Activated B cell treated with CpG ODN at 0.5 μM for 24 hours (primary cell): Measurements from ENCODE around the gene TBC1D30. TPM values are rescaled to one million over a fixed set of nuclear protein-coding genes. Genes with fewer than 3 reads are reported as not detected.

ENCODE experiments used
- ATAC-seq: fragments of 200-7000 bp; cut with Tn5 transposase; one replicate; pipeline ENCODE4 v1.10.0; 2021; ENCODE audit warnings: low read depth, mild to moderate bottlenecking, moderate library complexity
- CTCF ChIA-PET: fragments of 350-600 bp; sonication (Branson Sonifier 250); formaldehyde crosslinking; loops from one replicate; lab custom pipeline; 2021; ENCODE audit warnings: antibody characterized with exemption; lab: Charles Lee
- POLR2A ChIA-PET: fragments of 350-600 bp; sonication (Branson Sonifier 250); formaldehyde crosslinking; loops from one replicate; lab custom pipeline; 2021; ENCODE audit warnings: antibody characterized with exemption; lab: Charles Lee
- DNase-seq: peaks from one replicate; pipeline ENCODE4 v3.0.0; 2022
- H3K27ac Mint-ChIP-seq: one replicate; pipeline ENCODE4 v1.8.0; 2020; ENCODE audit warnings: mixed read lengths
- H3K27me3 Mint-ChIP-seq: one replicate; pipeline ENCODE4 v1.8.0; 2021; ENCODE audit warnings: mixed read lengths
- H3K36me3 Mint-ChIP-seq: one replicate; pipeline ENCODE4 v1.8.0; 2021; ENCODE audit warnings: low read depth, mixed read lengths
- H3K4me1 Mint-ChIP-seq: one replicate; pipeline ENCODE4 v1.8.0; 2021; ENCODE audit warnings: mixed read lengths
- H3K4me3 Mint-ChIP-seq: one replicate; pipeline ENCODE4 v1.8.0; 2020; ENCODE audit warnings: mild to moderate bottlenecking, mixed read lengths
- H3K9me3 Mint-ChIP-seq: one replicate; pipeline ENCODE4 v1.8.0; 2020; ENCODE audit warnings: mixed read lengths
- intact Hi-C: fragments of 100-400 bp; cut with micrococcal nuclease; formaldehyde crosslinking; loops from one replicate; pipeline ENCODE4 v1.15.1; 2024
- total RNA-seq: library from RNA; stranded (reverse); gene quantifications from 2 replicates; pipeline ENCODE4 v1.2.3, GENCODE V29; 2022
- TF ChIP-seq, protein P1 (sequence below): fragments of 200-600 bp; IDR thresholded peaks from one replicate; pipeline ENCODE4 v1.8.0; 2022; ENCODE audit warnings: antibody characterized with exemption, mild to moderate bottlenecking

The TBC1D30 gene
- total RNA-seq, 1 donor from 2014 or later = 0.13 TPM

DNA sequence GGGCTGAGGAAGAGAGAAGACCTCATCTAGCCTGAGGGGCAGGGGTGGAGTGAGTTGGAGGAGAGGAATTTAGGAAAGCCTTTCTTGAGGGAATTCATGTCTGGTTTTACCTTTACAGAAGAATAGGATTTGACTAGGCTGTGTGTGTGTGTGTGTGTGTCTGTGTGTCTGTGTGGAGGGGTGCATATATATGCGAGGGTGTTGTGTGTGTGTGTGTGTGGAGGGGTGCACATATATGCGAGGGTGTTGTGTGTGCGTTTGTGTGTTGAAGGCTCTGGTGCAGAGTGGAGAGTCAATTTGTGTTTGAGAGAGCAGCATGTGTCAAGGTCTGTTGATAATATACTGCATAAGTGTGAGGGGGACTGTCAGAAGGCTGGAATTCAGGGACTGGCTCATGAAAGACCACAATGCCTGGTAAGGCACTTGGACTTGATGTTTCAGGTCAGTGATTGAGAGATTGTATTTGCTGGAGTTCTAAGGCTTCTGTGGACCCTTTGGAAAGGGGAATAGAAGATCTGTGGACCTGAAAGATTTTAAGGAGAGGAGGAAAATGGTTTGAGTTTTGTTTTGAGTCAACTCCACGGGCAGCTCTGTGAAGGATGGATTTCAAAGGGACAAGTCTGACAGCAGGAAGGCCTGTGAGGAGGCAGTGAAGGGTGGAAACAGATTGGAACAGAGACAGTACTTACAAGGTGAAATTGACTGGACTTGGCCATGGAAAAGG is 34.6 kb downstream of the TBC1D30 start:
- DNase-seq (no peak), ATAC-seq (no peak)
- Mint-ChIP-seq H3K4me1 (no peaks in the 10 kb centered on the region), H3K27ac (no peak overlapping the region), H3K36me3 (no peaks in the 10 kb centered on the region), H3K9me3 (no peaks in the 10 kb centered on the region), H3K27me3 (peaks cover 19% of the 10 kb centered on the region), H3K4me3 (no peak overlapping the region)
- CTCF ChIA-PET = no interaction called here
- intact Hi-C loops = no loop called here
- POLR2A ChIA-PET = no interaction called here
- TF ChIP-seq, protein P1, sequence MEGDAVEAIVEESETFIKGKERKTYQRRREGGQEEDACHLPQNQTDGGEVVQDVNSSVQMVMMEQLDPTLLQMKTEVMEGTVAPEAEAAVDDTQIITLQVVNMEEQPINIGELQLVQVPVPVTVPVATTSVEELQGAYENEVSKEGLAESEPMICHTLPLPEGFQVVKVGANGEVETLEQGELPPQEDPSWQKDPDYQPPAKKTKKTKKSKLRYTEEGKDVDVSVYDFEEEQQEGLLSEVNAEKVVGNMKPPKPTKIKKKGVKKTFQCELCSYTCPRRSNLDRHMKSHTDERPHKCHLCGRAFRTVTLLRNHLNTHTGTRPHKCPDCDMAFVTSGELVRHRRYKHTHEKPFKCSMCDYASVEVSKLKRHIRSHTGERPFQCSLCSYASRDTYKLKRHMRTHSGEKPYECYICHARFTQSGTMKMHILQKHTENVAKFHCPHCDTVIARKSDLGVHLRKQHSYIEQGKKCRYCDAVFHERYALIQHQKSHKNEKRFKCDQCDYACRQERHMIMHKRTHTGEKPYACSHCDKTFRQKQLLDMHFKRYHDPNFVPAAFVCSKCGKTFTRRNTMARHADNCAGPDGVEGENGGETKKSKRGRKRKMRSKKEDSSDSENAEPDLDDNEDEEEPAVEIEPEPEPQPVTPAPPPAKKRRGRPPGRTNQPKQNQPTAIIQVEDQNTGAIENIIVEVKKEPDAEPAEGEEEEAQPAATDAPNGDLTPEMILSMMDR = no peak

DNA sequence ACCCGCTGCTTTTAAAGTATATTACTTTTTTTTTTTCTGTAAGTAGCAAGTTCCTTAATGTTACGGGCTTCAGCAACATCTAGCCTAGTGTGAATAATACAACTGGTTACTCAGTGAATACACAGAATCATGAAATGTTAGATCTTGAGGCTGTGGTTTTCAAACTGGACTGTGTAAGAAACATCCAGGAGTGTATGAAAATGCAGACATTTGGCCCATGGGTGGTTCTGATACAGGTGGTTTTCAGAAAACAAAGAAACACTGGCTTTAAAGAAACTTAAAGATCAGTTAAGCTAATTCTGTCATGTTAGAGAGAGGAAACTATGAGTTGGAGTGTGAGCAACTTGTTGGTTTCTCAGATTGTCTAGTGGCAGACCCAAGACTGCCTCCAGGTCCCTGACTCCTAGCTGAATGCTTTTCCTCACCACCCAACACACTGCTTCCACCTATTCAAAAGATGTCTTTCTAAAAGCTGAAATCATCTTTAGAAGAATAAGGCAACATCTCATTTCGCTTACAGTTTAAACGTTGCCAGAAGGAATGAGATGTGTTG is 36.1 kb downstream of the TBC1D30 start:
- no peaks in the 10 kb centered on the region for H3K9me3 Mint-ChIP-seq

DNA sequence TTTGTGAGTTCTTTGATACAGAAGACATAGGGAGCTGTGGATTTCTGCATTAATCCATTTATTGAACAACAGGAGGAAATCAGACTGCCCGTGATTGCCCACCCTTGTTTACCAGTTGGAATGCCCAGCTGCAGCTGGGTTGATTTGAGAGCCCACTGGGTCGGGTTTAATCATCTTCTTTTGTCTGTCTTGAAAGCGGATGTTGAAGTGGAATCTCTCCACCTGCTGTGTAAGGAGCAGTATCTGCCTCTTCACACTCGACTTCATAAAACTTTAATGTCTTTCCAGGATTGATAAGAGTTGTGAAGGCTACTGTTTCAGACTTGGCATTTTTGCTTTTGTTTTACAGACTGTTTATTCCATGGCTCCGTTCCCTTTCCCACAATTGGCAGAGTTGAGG is 39.9 kb downstream of the TBC1D30 start:
- DNase-seq = no peak
- no peak overlapping the region for H3K27ac Mint-ChIP-seq
- peaks cover 2% of the 10 kb centered on the region for H3K27me3 Mint-ChIP-seq
- no peaks in the 10 kb centered on the region for H3K36me3 Mint-ChIP-seq
- no peak for ATAC-seq
- TF ChIP-seq, protein P1 = no peak
- H3K9me3 Mint-ChIP-seq = no peaks in the 10 kb centered on the region
- intact Hi-C loops = no loop called here
- ChIA-PET POLR2A (no interaction called here), CTCF (no interaction called here)
- H3K4me1 Mint-ChIP-seq = no peaks in the 10 kb centered on the region
- no peak overlapping the region for H3K4me3 Mint-ChIP-seq

More for the DNA sequence above, 36.1 kb downstream of the TBC1D30 start:
- no peak overlapping the region for H3K27ac Mint-ChIP-seq
- no peak overlapping the region for H3K4me3 Mint-ChIP-seq
- POLR2A ChIA-PET = no interaction called here
- ATAC-seq (no peak), DNase-seq (no peak)
- TF ChIP-seq, protein P1 = no peak
- intact Hi-C loops = no loop called here
- peaks cover 10% of the 10 kb centered on the region for H3K27me3 Mint-ChIP-seq
- CTCF ChIA-PET = no interaction called here
- no peaks in the 10 kb centered on the region for H3K4me1 Mint-ChIP-seq
- no peaks in the 10 kb centered on the region for H3K36me3 Mint-ChIP-seq

DNA sequence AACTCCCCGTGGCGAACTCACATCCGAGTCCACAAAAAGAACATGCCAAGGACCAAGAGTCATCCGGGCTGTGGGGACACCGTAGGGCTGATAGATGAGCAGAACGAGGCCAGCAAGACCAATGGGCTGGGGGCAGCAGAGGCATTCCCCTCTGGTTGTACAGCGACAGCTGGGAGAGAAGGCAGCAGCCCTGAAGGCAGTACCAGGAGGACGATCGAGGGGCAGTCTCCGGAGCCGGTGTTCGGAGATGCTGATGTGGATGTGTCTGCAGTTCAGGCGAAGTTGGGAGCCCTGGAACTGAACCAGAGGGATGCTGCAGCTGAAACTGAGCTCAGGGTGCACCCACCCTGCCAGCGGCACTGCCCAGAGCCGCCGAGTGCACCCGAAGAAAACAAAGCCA is 50.7 kb downstream of the TBC1D30 start:
- no peak overlapping the region for H3K4me3 Mint-ChIP-seq
- no peaks in the 10 kb centered on the region for H3K9me3 Mint-ChIP-seq
- H3K36me3 Mint-ChIP-seq = no peaks in the 10 kb centered on the region
- intact Hi-C loops = no loop called here
- no peak for DNase-seq
- TF ChIP-seq, protein P1 = no peak
- no peaks in the 10 kb centered on the region for H3K4me1 Mint-ChIP-seq
- ATAC-seq = no peak
- no peak overlapping the region for H3K27ac Mint-ChIP-seq
- POLR2A ChIA-PET = no interaction called here
- CTCF ChIA-PET = no interaction called here
- H3K27me3 Mint-ChIP-seq = no peaks in the 10 kb centered on the region

DNA sequence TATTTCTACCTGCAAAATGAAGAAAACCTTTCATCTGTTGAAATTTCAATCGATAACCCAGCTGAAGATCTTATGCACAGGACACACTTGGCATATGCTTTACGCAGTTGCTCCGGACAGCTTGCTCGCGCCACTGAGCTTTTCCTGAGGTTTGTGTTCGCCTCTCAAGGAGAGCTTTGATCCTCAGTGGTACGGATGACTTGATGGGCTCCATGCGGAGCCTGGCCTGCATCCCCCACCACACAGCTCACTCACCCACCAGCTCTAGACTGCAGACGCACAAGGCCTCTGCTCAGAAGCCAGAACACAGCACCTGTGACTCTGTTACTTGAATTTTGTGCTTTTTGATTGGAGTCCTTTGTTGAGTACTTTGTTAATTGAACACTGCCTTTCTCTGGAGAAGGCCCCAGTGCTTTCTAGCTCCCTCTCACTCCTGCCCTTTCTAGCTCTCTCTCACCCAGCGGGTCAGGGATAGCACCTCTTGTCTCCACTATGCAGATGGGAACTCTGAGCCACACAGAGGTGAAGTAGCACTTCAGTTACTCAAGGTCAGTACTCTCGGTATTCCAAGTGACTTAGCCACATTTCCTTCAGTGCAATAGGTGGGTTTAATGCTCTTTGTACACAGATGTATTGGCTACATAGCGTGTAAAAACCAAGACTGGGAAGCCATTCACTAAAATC is 52.1 kb downstream of the TBC1D30 start:
- CTCF ChIA-PET = interaction anchor here (1.6 kb wide), 1 partner anchor 14 kb away, joined by 7 read pairs; no protein-coding TSS in a partner anchor
- no peak for ATAC-seq

More for the DNA sequence above, 52.1 kb downstream of the TBC1D30 start:
- POLR2A ChIA-PET = no interaction called here
- H3K4me1 Mint-ChIP-seq = no peaks in the 10 kb centered on the region
- H3K9me3 Mint-ChIP-seq = peaks cover 3% of the 10 kb centered on the region
- H3K4me3 Mint-ChIP-seq = no peak overlapping the region
- intact Hi-C loops = no loop called here
- no peaks in the 10 kb centered on the region for H3K27me3 Mint-ChIP-seq
- TF ChIP-seq, protein P1 = no peak
- H3K36me3 Mint-ChIP-seq = no peaks in the 10 kb centered on the region
- H3K27ac Mint-ChIP-seq = no peak overlapping the region
- DNase-seq = no peak
